H9 (cell line): Measurements from ENCODE around the gene INPP5F. TPM values are rescaled to one million over a fixed set of nuclear protein-coding genes. Genes with fewer than 3 reads are reported as not detected.

Source experiments
- DNase-seq: peaks from one replicate; pipeline ENCODE4 v3.0.0-alpha.2; 2017
- H2AFZ ChIP-seq: one replicate; pipeline ENCODE4 v1.6.1; 2013; ENCODE audit warnings: mild to moderate bottlenecking, low read length, control low read depth, moderate library complexity
- H2AK5ac ChIP-seq: 2 replicates; pipeline ENCODE4 v1.6.1; 2013; ENCODE audit warnings: low read length, control low read depth, mixed read lengths; ENCODE audit not compliant: insufficient read length
- H2BK120ac ChIP-seq: one replicate; pipeline ENCODE4 v1.6.1; 2013; ENCODE audit warnings: low read depth, mild to moderate bottlenecking, low read length, control low read depth, inconsistent platforms; ENCODE audit not compliant: poor library complexity, severe bottlenecking
- H2BK12ac ChIP-seq: 2 replicates; pipeline ENCODE4 v1.6.1; 2013; ENCODE audit warnings: low read length, control low read depth, mixed read lengths, low read depth; ENCODE audit not compliant: insufficient read length
- H2BK15ac ChIP-seq: 2 replicates; pipeline ENCODE4 v1.6.1; 2013; ENCODE audit warnings: low read depth, low read length, control low read depth
- H2BK20ac ChIP-seq: one replicate; pipeline ENCODE4 v1.6.1; 2013; ENCODE audit warnings: low read depth, mild to moderate bottlenecking, low read length, control low read depth, inconsistent platforms; ENCODE audit not compliant: poor library complexity, severe bottlenecking
- H2BK5ac ChIP-seq: 2 replicates; pipeline ENCODE4 v1.6.1; 2013; ENCODE audit warnings: low read length, control low read depth, mixed read lengths; ENCODE audit not compliant: insufficient read length
- H3K14ac ChIP-seq: 2 replicates; pipeline ENCODE4 v1.6.1; 2013; ENCODE audit warnings: low read length, control low read depth; ENCODE audit not compliant: insufficient read depth
- H3K18ac ChIP-seq: 2 replicates; pipeline ENCODE4 v1.6.1; 2013; ENCODE audit warnings: low read depth, mild to moderate bottlenecking, mixed read lengths, low read length, control low read depth; ENCODE audit not compliant: insufficient read length
- H3K23ac ChIP-seq: 2 replicates; pipeline ENCODE4 v1.6.1; 2013; ENCODE audit warnings: low read length, control low read depth, mixed read lengths, low read depth; ENCODE audit not compliant: insufficient read length
- H3K23me2 ChIP-seq: 2 replicates; pipeline ENCODE4 v1.6.1; 2013; ENCODE audit warnings: low read depth, mild to moderate bottlenecking, mixed read lengths, low read length, control low read depth; ENCODE audit not compliant: insufficient read length, poor library complexity, severe bottlenecking
- H3K27ac ChIP-seq: 2 replicates; pipeline ENCODE4 v1.5.1; 2013; ENCODE audit warnings: low read length, control low read depth, mixed read lengths, low read depth; ENCODE audit not compliant: insufficient read length
- H3K27me3 ChIP-seq: 2 replicates; pipeline ENCODE4 v1.6.1; 2013; ENCODE audit warnings: low read length, control low read depth, inconsistent platforms; ENCODE audit not compliant: insufficient read depth
- H3K4ac ChIP-seq: 2 replicates; pipeline ENCODE4 v1.6.1; 2013; ENCODE audit warnings: low read depth, mild to moderate bottlenecking, control low read depth, inconsistent platforms, low read length, moderate library complexity
- H3K4me1 ChIP-seq: 2 replicates; pipeline ENCODE4 v1.6.1; 2013; ENCODE audit warnings: low read length, control low read depth, inconsistent platforms; ENCODE audit not compliant: insufficient read depth
- H3K4me2 ChIP-seq: 2 replicates; pipeline ENCODE4 v1.6.1; 2013; ENCODE audit warnings: low read length, control low read depth, mixed read lengths; ENCODE audit not compliant: insufficient read length, insufficient read depth
- H3K56ac ChIP-seq: 2 replicates; pipeline ENCODE4 v1.6.1; 2013; ENCODE audit warnings: low read depth, mild to moderate bottlenecking, mixed read lengths, low read length, control low read depth; ENCODE audit not compliant: insufficient read length
- H3K79me1 ChIP-seq: 2 replicates; pipeline ENCODE4 v1.6.1; 2013; ENCODE audit warnings: low read depth, mild to moderate bottlenecking, moderate library complexity, low read length, control low read depth, inconsistent platforms; ENCODE audit not compliant: insufficient read depth, poor library complexity, severe bottlenecking
- H3K79me2 ChIP-seq: 2 replicates; pipeline ENCODE4 v1.6.1; 2013; ENCODE audit warnings: low read length, control low read depth, inconsistent platforms; ENCODE audit not compliant: insufficient read depth
- H3K9ac ChIP-seq: 2 replicates; pipeline ENCODE4 v1.6.1; 2013; ENCODE audit warnings: low read length, control low read depth, mixed read lengths; ENCODE audit not compliant: insufficient read length; ENCODE audit errors: extremely low read depth
- H3K9me3 ChIP-seq: one replicate; pipeline ENCODE4 v1.6.1; 2013; ENCODE audit warnings: low read depth, low read length, inconsistent platforms; ENCODE audit not compliant: control insufficient read depth
- H3T11ph ChIP-seq: one replicate; pipeline ENCODE4 v1.6.1; 2013; ENCODE audit warnings: mild to moderate bottlenecking, low read length, control low read depth, inconsistent platforms
- H4K20me1 ChIP-seq: one replicate; pipeline ENCODE4 v1.6.1; 2013; ENCODE audit not compliant: control insufficient read depth, insufficient read length, insufficient read depth
- H4K5ac ChIP-seq: 2 replicates; pipeline ENCODE4 v1.6.1; 2013; ENCODE audit warnings: low read depth, mild to moderate bottlenecking, mixed read lengths, low read length, control low read depth; ENCODE audit not compliant: insufficient read length
- H4K8ac ChIP-seq: replicated peaks from 2 replicates; pipeline ENCODE4 v1.6.1; 2013; ENCODE audit warnings: low read length, control low read depth, mixed read lengths, low read depth; ENCODE audit not compliant: insufficient read length
- H4K91ac ChIP-seq: 2 replicates; pipeline ENCODE4 v1.6.1; 2013; ENCODE audit warnings: low read depth, mild to moderate bottlenecking, moderate library complexity, mixed read lengths, low read length, control low read depth; ENCODE audit not compliant: insufficient read length
- H3K27ac Mint-ChIP-seq, 3 experiments: 2 replicates in 2 of 3; 3 replicates in 1 of 3; pipeline ENCODE4 v1.8.0; 2020 to 2021; ENCODE audit warnings: mixed read lengths in 3 of 3, mild to moderate bottlenecking in 1 of 3, moderate library complexity in 1 of 3
- H3K27me3 Mint-ChIP-seq: 2 replicates; pipeline ENCODE4 v1.8.0; 2021; ENCODE audit warnings: low read depth, mild to moderate bottlenecking, moderate library complexity, mixed read lengths
- H3K36me3 Mint-ChIP-seq, 3 experiments: 2 replicates in 2 of 3; 3 replicates in 1 of 3; pipeline ENCODE4 v1.8.0; 2020 to 2021; ENCODE audit warnings: low read depth in 3 of 3, mixed read lengths in 3 of 3; ENCODE audit not compliant: insufficient read depth in 1 of 3
- H3K4me1 Mint-ChIP-seq, 2 experiments: 2 replicates each; pipeline ENCODE4 v1.8.0; 2020; ENCODE audit warnings: mixed read lengths in 2 of 2
- H3K4me3 Mint-ChIP-seq, 2 experiments: 2 replicates in 1 of 2; 3 replicates in 1 of 2; pipeline ENCODE4 v1.8.0; 2020 to 2021; ENCODE audit warnings: mild to moderate bottlenecking in 2 of 2, mixed read lengths in 2 of 2, moderate library complexity in 1 of 2
- H3K9me3 Mint-ChIP-seq, 2 experiments: 2 replicates in 1 of 2; 3 replicates in 1 of 2; pipeline ENCODE4 v1.8.0; 2020; ENCODE audit warnings: mild to moderate bottlenecking in 2 of 2, mixed read lengths in 2 of 2, moderate library complexity in 1 of 2
- WGBS: extraction: QIAGEN DNeasy Blood & Tissue Kit; methylation state at CpG from one replicate; pipeline ENCODE4 v1.1.7; 2013; ENCODE audit warnings: missing lambda C conversion rate, low lambda C conversion rate, mixed read lengths; ENCODE audit not compliant: insufficient read length; ENCODE audit errors: extremely low coverage; 5-methylcytosine and 5-hydroxymethylcytosine counted together
- total RNA-seq: library from RNA; stranded (reverse); gene quantifications from 2 replicates; pipeline ENCODE4 v1.2.1, GENCODE V29; 2021
- TF ChIP-seq, protein P1 (sequence below): fragments of 200-600 bp; sonication (generic); conservative IDR thresholded peaks from 3 replicates; pipeline ENCODE4 v1.8.0; 2021; ENCODE audit warnings: antibody characterized with exemption, mild to moderate bottlenecking

The INPP5F gene
- total RNA-seq, 1 experiment from 2014 or later: 108 TPM

- no peaks in the 10 kb centered on the region for H3K79me2 ChIP-seq
- no peak overlapping the region for H3K4me3 Mint-ChIP-seq
- no peak for DNase-seq
- H4K20me1 ChIP-seq: no peaks in the 10 kb centered on the region
- H4K8ac ChIP-seq: no peak overlapping the region
- no peaks in the 10 kb centered on the region for H3K23me2 ChIP-seq
- H3K56ac ChIP-seq: no peak overlapping the region
- H3K4me1 ChIP-seq: no peaks in the 10 kb centered on the region
- no peak overlapping the region for H2BK12ac ChIP-seq
- H3K4me2 ChIP-seq: no peak overlapping the region
- H3K27ac ChIP-seq: no peak overlapping the region
- H2AK5ac ChIP-seq: no peak overlapping the region
- no peaks in the 10 kb centered on the region for H3K9me3 ChIP-seq
- no peak overlapping the region for H3K14ac ChIP-seq
- no peaks in the 10 kb centered on the region for H3K27me3 Mint-ChIP-seq
- TF ChIP-seq, protein P1, sequence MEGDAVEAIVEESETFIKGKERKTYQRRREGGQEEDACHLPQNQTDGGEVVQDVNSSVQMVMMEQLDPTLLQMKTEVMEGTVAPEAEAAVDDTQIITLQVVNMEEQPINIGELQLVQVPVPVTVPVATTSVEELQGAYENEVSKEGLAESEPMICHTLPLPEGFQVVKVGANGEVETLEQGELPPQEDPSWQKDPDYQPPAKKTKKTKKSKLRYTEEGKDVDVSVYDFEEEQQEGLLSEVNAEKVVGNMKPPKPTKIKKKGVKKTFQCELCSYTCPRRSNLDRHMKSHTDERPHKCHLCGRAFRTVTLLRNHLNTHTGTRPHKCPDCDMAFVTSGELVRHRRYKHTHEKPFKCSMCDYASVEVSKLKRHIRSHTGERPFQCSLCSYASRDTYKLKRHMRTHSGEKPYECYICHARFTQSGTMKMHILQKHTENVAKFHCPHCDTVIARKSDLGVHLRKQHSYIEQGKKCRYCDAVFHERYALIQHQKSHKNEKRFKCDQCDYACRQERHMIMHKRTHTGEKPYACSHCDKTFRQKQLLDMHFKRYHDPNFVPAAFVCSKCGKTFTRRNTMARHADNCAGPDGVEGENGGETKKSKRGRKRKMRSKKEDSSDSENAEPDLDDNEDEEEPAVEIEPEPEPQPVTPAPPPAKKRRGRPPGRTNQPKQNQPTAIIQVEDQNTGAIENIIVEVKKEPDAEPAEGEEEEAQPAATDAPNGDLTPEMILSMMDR: no peak
- no peak overlapping the region for H2AFZ ChIP-seq
- no CpG with 5 or more reads among the region's 4 CpGs for WGBS
- no peak overlapping the region for H4K91ac ChIP-seq
- no peaks in the 10 kb centered on the region for H3K9me3 Mint-ChIP-seq
- H3K27ac Mint-ChIP-seq: no peak overlapping the region; a peak in 1 of 7 replicates
- H3K4me1 Mint-ChIP-seq: no peaks in the 10 kb centered on the region
- no peak overlapping the region for H2BK120ac ChIP-seq
- no peak overlapping the region for H2BK20ac ChIP-seq
- H3K36me3 Mint-ChIP-seq: peaks cover 33 to 85% (median 73%) of the 10 kb centered on the region in 3 experiments; a peak in 6 of 7 replicates
- no peaks in the 10 kb centered on the region for H3K79me1 ChIP-seq
- no peak overlapping the region for H2BK15ac ChIP-seq
- H3T11ph ChIP-seq: no peak overlapping the region
- no peak overlapping the region for H3K23ac ChIP-seq
- H3K18ac ChIP-seq: no peak overlapping the region
- no peak overlapping the region for H3K4ac ChIP-seq
- H3K9ac ChIP-seq: no peak overlapping the region
- no peak overlapping the region for H2BK5ac ChIP-seq
- H3K27me3 ChIP-seq: no peaks in the 10 kb centered on the region
- no peak overlapping the region for H4K5ac ChIP-seq
These were observed 105.0 kb downstream of the INPP5F start for GRCh38 chr10:119830851-119831250.
